Astrocyte (in vitro differentiated cells and primary cell): ENCODE results near the gene DNAJC4. TPM values are rescaled to one million over a fixed set of nuclear protein-coding genes. Genes with fewer than 3 reads are reported as not detected.
A peak's percentile ranks its signal among the peaks of the same experiment; 100 is the strongest.

ENCODE experiments used
- DNase-seq: peaks from one replicate; pipeline ENCODE4 v3.0.0-alpha.2; 2010; ENCODE audit warnings: low read depth
- FAIRE-seq: peaks from 2 replicates; lab custom pipeline; 2011; peaks lifted over from hg19 to GRCh38; lab: Jason Lieb, UNC
- H2AFZ ChIP-seq: 2 replicates; pipeline ENCODE4 v1.6.0; 2012; ENCODE audit warnings: low read depth, low read length, inconsistent platforms
- H3K27ac ChIP-seq: 2 replicates; pipeline ENCODE4 v1.5.1; 2011; ENCODE audit warnings: low read depth, low read length, inconsistent platforms
- H3K27me3 ChIP-seq: 2 replicates; pipeline ENCODE4 v1.6.0; 2011; ENCODE audit warnings: low read length, inconsistent platforms; ENCODE audit not compliant: insufficient read depth
- H3K36me3 ChIP-seq: 2 replicates; pipeline ENCODE4 v1.5.1; 2011; ENCODE audit warnings: low read length, inconsistent platforms; ENCODE audit not compliant: insufficient read depth
- H3K4me1 ChIP-seq: 2 replicates; pipeline ENCODE4 v1.5.1; 2011; ENCODE audit warnings: low read length, inconsistent platforms; ENCODE audit not compliant: insufficient read depth
- H3K4me2 ChIP-seq: 2 replicates; pipeline ENCODE4 v1.6.0; 2012; ENCODE audit warnings: low read length, inconsistent platforms
- H3K4me3 ChIP-seq: 2 replicates; pipeline ENCODE4 v1.5.1; 2011; ENCODE audit warnings: low read depth, mild to moderate bottlenecking, low read length, inconsistent platforms; ENCODE audit not compliant: insufficient read depth
- H3K79me2 ChIP-seq: 2 replicates; pipeline ENCODE4 v1.6.0; 2012; ENCODE audit warnings: mild to moderate bottlenecking, low read length, inconsistent platforms; ENCODE audit not compliant: insufficient read depth
- H3K9ac ChIP-seq: 2 replicates; pipeline ENCODE4 v1.6.0; 2012; ENCODE audit warnings: mild to moderate bottlenecking, low read length, inconsistent platforms
- H3K9me3 ChIP-seq: 2 replicates; pipeline ENCODE4 v1.5.1; 2012; ENCODE audit warnings: low read depth, mild to moderate bottlenecking, low read length, inconsistent platforms; ENCODE audit not compliant: insufficient read depth
- H4K20me1 ChIP-seq: 2 replicates; pipeline ENCODE4 v1.6.0; 2012; ENCODE audit warnings: low read length, inconsistent platforms; ENCODE audit not compliant: insufficient read depth
- H3K27ac Mint-ChIP-seq: one replicate; pipeline ENCODE4 v1.8.0; 2021; ENCODE audit warnings: mild to moderate bottlenecking, mixed read lengths; ENCODE audit not compliant: unreplicated experiment
- H3K27me3 Mint-ChIP-seq: one replicate; pipeline ENCODE4 v1.8.0; 2021; ENCODE audit warnings: low read depth, mixed read lengths; ENCODE audit not compliant: unreplicated experiment
- H3K36me3 Mint-ChIP-seq: one replicate; pipeline ENCODE4 v1.8.0; 2021; ENCODE audit warnings: low read depth, mixed read lengths; ENCODE audit not compliant: unreplicated experiment
- H3K4me1 Mint-ChIP-seq: one replicate; pipeline ENCODE4 v1.8.0; 2021; ENCODE audit warnings: low read depth, mixed read lengths; ENCODE audit not compliant: unreplicated experiment
- H3K4me3 Mint-ChIP-seq: one replicate; pipeline ENCODE4 v1.8.0; 2021; ENCODE audit warnings: mild to moderate bottlenecking, moderate library complexity, mixed read lengths; ENCODE audit not compliant: unreplicated experiment
- H3K9me3 Mint-ChIP-seq: one replicate; pipeline ENCODE4 v1.8.0; 2021; ENCODE audit warnings: mild to moderate bottlenecking, mixed read lengths; ENCODE audit not compliant: unreplicated experiment
- EZH2 ChIP-seq: IDR thresholded peaks from 2 replicates; pipeline ENCODE4 v1.6.1; 2012; ENCODE audit warnings: mild to moderate bottlenecking, low read length, inconsistent platforms; ENCODE audit not compliant: insufficient read depth
- total RNA-seq: library from RNA; stranded (reverse); gene quantifications from 2 replicates; pipeline ENCODE4 v1.2.1, GENCODE V29; 2021
- TF ChIP-seq, protein P1 (sequence below): IDR thresholded peaks from 2 replicates; pipeline ENCODE4 v1.5.1; 2011; ENCODE audit warnings: low read depth, mild to moderate bottlenecking, inconsistent platforms, low read length, moderate library complexity; ENCODE audit not compliant: insufficient read depth

The DNAJC4 gene
- total RNA-seq, 1 donor from 2014 or later = 23.8 TPM

DNA sequence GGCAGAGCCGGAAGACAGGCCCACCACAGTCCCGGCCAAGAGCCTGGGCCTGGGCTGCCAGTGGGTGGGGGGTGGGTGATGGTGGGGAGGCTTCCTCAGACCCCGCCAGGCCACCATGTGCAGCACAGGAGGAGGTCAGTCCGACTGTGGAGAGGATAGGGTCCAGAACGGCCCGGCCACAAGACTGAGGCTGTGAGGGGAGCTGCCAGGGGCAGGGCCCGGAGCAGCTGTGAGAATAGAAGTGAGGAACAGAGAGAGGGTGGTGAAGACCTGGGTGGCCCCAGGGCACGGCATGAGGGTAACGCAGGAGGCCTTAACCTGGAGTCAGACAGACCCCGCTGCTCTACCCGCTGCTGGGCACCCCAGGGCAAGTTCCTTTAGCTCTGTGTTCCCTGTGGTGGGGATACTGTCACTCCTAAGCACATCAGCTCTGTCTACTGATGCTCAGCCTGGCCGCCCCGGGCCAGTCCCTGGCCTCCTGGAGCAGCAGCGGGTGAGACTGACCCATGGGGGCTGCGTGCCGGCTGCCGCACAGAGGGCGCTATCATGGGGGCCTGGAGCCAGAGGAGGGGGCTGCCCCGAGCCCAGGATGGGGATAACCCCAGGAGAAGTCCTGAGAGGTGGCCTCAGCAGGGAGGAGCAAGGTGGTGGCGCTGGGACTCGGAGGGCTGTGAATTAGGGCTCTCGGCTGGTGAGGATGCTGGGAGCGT is 22.1 kb upstream of the DNAJC4 start:
- Mint-ChIP-seq H3K27ac (no peak overlapping the region), H3K36me3 (peaks cover 19% of the 10 kb centered on the region), H3K4me1 (peaks cover 15% of the 10 kb centered on the region), H3K9me3 (no peaks in the 10 kb centered on the region), H3K4me3 (no peak overlapping the region), H3K27me3 (no peaks in the 10 kb centered on the region)
- DNase-seq = no peak
- Histone ChIP-seq H3K27me3 (no peaks in the 10 kb centered on the region), H2AFZ (peak overlapping the region; percentile 30), H3K4me2 (peak overlapping the region; percentile 75), H3K4me1 (peaks cover 25% of the 10 kb centered on the region), H3K9ac (peak overlapping the region; percentile 38), H3K4me3 (no peak overlapping the region), H3K27ac (peak overlapping the region; percentile 65), H3K9me3 (no peaks in the 10 kb centered on the region), H4K20me1 (peaks cover 14% of the 10 kb centered on the region), H3K36me3 (peaks cover 14% of the 10 kb centered on the region), H3K79me2 (no peaks in the 10 kb centered on the region)
- no peak for FAIRE-seq
- TF ChIP-seq, protein P1, sequence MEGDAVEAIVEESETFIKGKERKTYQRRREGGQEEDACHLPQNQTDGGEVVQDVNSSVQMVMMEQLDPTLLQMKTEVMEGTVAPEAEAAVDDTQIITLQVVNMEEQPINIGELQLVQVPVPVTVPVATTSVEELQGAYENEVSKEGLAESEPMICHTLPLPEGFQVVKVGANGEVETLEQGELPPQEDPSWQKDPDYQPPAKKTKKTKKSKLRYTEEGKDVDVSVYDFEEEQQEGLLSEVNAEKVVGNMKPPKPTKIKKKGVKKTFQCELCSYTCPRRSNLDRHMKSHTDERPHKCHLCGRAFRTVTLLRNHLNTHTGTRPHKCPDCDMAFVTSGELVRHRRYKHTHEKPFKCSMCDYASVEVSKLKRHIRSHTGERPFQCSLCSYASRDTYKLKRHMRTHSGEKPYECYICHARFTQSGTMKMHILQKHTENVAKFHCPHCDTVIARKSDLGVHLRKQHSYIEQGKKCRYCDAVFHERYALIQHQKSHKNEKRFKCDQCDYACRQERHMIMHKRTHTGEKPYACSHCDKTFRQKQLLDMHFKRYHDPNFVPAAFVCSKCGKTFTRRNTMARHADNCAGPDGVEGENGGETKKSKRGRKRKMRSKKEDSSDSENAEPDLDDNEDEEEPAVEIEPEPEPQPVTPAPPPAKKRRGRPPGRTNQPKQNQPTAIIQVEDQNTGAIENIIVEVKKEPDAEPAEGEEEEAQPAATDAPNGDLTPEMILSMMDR = no peak
- TF ChIP-seq EZH2 = no peak

GRCh38 chr11:64208796-64209562 is 21.4 kb upstream of the DNAJC4 start:
- FAIRE-seq (no peak), DNase-seq (no peak)
- Histone ChIP-seq H4K20me1 (peaks cover 10% of the 10 kb centered on the region), H3K4me1 (peaks cover 24% of the 10 kb centered on the region), H3K4me3 (no peak overlapping the region), H3K79me2 (no peaks in the 10 kb centered on the region), H2AFZ (no peak overlapping the region), H3K9me3 (no peaks in the 10 kb centered on the region), H3K36me3 (peaks cover 8% of the 10 kb centered on the region), H3K27me3 (no peaks in the 10 kb centered on the region), H3K9ac (no peak overlapping the region), H3K27ac (no peak overlapping the region), H3K4me2 (no peak overlapping the region)
- H3K9me3 Mint-ChIP-seq = no peaks in the 10 kb centered on the region
- peaks cover 15% of the 10 kb centered on the region for H3K4me1 Mint-ChIP-seq
- H3K36me3 Mint-ChIP-seq = peaks cover 22% of the 10 kb centered on the region
- H3K4me3 Mint-ChIP-seq = no peak overlapping the region
- peak overlapping the region; percentile 63 for H3K27ac Mint-ChIP-seq
- TF ChIP-seq EZH2 = no peak
- TF ChIP-seq, protein P1 = no peak
- H3K27me3 Mint-ChIP-seq = no peaks in the 10 kb centered on the region

DNA sequence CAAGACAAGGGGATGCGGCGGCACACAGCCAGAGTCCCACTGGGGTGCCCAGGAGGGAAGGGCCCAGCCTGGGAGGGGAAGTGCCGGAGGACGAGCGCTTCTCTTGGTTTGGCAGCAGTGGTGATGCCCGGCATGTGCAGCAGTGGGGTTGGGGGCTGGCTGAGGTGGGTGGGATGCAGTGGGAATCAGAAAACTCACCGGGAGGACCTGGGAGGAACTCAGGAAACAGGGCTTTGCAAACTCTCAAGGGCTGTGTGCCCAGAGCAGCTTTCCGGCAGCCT is 20.8 kb upstream of the DNAJC4 start:
- no peak for FAIRE-seq
- Mint-ChIP-seq H3K27ac (no peak overlapping the region), H3K27me3 (no peaks in the 10 kb centered on the region), H3K9me3 (no peaks in the 10 kb centered on the region), H3K36me3 (peaks cover 18% of the 10 kb centered on the region), H3K4me3 (no peak overlapping the region), H3K4me1 (peaks cover 12% of the 10 kb centered on the region)
- Histone ChIP-seq H3K9ac (no peak overlapping the region), H3K79me2 (no peaks in the 10 kb centered on the region), H3K27me3 (no peaks in the 10 kb centered on the region), H3K4me1 (peaks cover 19% of the 10 kb centered on the region), H4K20me1 (peaks cover 5% of the 10 kb centered on the region), H3K4me3 (no peak overlapping the region), H3K36me3 (peaks cover 3% of the 10 kb centered on the region), H3K27ac (no peak overlapping the region), H3K4me2 (no peak overlapping the region), H3K9me3 (no peaks in the 10 kb centered on the region), H2AFZ (no peak overlapping the region)
- no peak for TF ChIP-seq EZH2
- TF ChIP-seq, protein P1 = no peak
- DNase-seq = no peak
